IMR-90 (cell line): ENCODE results near the gene ST7.

Experiments used
- CHD1 ChIP-seq: IDR thresholded peaks from 2 replicates; pipeline ENCODE4 v1.6.1; 2012; ENCODE audit warnings: low read depth, low read length, improper control_type of control experiment
- POLR2A ChIP-seq: IDR thresholded peaks from 2 replicates; pipeline ENCODE4 v1.6.1; 2012; ENCODE audit warnings: mild to moderate bottlenecking, low read depth, low read length
- RAD21 ChIP-seq: IDR thresholded peaks from 2 replicates; pipeline ENCODE4 v1.6.1; 2012; ENCODE audit warnings: low read length, improper control_type of control experiment
- TF ChIP-seq, protein P1 (sequence below): conservative IDR thresholded peaks from 2 replicates; pipeline ENCODE4 v1.5.1; 2012; ENCODE audit warnings: mild to moderate bottlenecking, low read depth, low read length, improper control_type of control experiment

DNA sequence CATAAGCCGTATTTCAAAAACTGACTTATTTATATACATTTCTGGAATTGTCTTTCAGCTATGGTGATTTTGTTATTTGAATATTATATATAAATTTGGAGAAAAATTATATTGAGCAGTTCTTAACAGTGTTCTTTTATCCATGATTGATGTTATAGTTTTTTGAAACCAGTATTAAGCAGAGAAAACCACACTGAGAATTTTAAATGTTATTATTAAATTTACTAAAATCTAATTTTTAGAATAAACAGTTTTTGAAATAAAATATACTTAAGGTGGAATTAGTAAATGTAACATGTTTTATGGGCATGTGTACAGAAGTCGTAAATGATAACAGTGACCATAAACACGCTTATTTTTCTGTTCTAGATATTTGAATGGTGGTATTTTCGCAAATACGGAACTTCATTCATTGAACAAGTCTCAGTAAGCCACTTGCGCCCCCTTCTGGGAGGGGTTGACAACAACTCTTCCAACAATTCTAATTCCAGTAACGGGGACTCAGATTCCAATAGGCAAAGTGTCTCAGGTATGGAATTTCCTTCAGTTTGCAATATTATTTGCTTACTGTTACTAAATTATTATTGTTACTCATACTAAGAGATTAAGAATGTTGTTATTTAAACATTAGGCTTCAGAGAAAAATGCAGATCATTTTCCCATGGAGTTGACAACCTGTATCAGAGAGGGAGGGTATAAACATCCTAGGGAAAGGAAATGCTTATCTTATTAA, 166.1 kb downstream of the ST7 start:
- TF ChIP-seq, protein P1, sequence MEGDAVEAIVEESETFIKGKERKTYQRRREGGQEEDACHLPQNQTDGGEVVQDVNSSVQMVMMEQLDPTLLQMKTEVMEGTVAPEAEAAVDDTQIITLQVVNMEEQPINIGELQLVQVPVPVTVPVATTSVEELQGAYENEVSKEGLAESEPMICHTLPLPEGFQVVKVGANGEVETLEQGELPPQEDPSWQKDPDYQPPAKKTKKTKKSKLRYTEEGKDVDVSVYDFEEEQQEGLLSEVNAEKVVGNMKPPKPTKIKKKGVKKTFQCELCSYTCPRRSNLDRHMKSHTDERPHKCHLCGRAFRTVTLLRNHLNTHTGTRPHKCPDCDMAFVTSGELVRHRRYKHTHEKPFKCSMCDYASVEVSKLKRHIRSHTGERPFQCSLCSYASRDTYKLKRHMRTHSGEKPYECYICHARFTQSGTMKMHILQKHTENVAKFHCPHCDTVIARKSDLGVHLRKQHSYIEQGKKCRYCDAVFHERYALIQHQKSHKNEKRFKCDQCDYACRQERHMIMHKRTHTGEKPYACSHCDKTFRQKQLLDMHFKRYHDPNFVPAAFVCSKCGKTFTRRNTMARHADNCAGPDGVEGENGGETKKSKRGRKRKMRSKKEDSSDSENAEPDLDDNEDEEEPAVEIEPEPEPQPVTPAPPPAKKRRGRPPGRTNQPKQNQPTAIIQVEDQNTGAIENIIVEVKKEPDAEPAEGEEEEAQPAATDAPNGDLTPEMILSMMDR, result peak; percentile 93
- TF ChIP-seq POLR2A (0 out of 2 replicates have a peak, but pooled peaks have one; percentile 37), RAD21 (peak; percentile 95), CHD1 (no peak; the same call in 1 of the 2 replicates)
